NCI-H2227 treated with DMSO at 0.1 percent for 48 hours (cell line): ENCODE results near the gene SLC37A2.
"Not testable (repeated sequence)": the region's sequence is repeated elsewhere in the genome, so short reads cannot be mapped to it uniquely, and the experiment has no call there.

Experiments used
- DNase-seq: peaks from one replicate; lab custom pipeline; 2025; lab: John Stamatoyannopoulos, UW

Gene SLC37A2

GRCh38 chr11:125062931-125063428 lies at the start of gene SLC37A2:
Gene SLC37A2 (plus strand): TSS chr11:125063305. CDS start chr11:125063368, 63 bp downstream.
- DNase-seq, result no peak

- no peak for DNase-seq
Observed at GRCh38 chr11:125016413-125016812, 46.7 kb upstream of the SLC37A2 start.

GRCh38 chr11:125020342-125020741 lies 42.8 kb upstream of the SLC37A2 start:
- no peak for DNase-seq

GRCh38 chr11:125022551-125022950 lies 40.6 kb upstream of the SLC37A2 start:
- no peak for DNase-seq

GRCh38 chr11:125025968-125026367 lies 37.1 kb upstream of the SLC37A2 start:
- DNase-seq, result no peak

- DNase-seq, result not testable (repeated sequence)
Observed at GRCh38 chr11:125029431-125029830, 33.7 kb upstream of the SLC37A2 start.

GRCh38 chr11:125036933-125037332 lies 26.2 kb upstream of the SLC37A2 start:
- DNase-seq, result no peak

GRCh38 chr11:125049164-125049792 lies 13.8 kb upstream of the SLC37A2 start:
- no peak for DNase-seq

GRCh38 chr11:125052047-125052446 lies 11.1 kb upstream of the SLC37A2 start:
- no peak for DNase-seq

- no peak for DNase-seq
Observed at GRCh38 chr11:125053167-125053566, 9.9 kb upstream of the SLC37A2 start.

- DNase-seq, result no peak
Observed at GRCh38 chr11:125055107-125055715, 7.9 kb upstream of the SLC37A2 start.

- DNase-seq, result not testable (repeated sequence)
Observed at GRCh38 chr11:125056111-125056510, 7.0 kb upstream of the SLC37A2 start.

GRCh38 chr11:125056931-125057692 lies 6.0 kb upstream of the SLC37A2 start:
- DNase-seq, result no peak

GRCh38 chr11:125057693-125058016 lies 5.5 kb upstream of the SLC37A2 start:
- DNase-seq, result no peak

GRCh38 chr11:125061281-125061680 lies 1.8 kb upstream of the SLC37A2 start:
- DNase-seq, result no peak

GRCh38 chr11:125062218-125062930 lies 731 bp upstream of the SLC37A2 start:
- no peak for DNase-seq

- DNase-seq, result no peak
Observed at GRCh38 chr11:125063429-125064043, 431 bp downstream of the SLC37A2 start.

GRCh38 chr11:125064070-125064469 lies 965 bp downstream of the SLC37A2 start:
- no peak for DNase-seq

- no peak for DNase-seq
Observed at GRCh38 chr11:125068368-125068767, 5.3 kb downstream of the SLC37A2 start.

GRCh38 chr11:125069008-125069407 lies 5.9 kb downstream of the SLC37A2 start:
- DNase-seq, result no peak

- DNase-seq, result no peak
Observed at GRCh38 chr11:125069796-125070195, 6.7 kb downstream of the SLC37A2 start.

GRCh38 chr11:125070699-125071254 lies 7.7 kb downstream of the SLC37A2 start:
- DNase-seq, result no peak
